Astrocyte (in vitro differentiated cells and primary cell): ENCODE data around the gene ROR2. TPM values are rescaled to one million over a fixed set of nuclear protein-coding genes. Genes with fewer than 3 reads are reported as not detected.
A peak's percentile ranks its signal among the peaks of the same experiment; 100 is the strongest.

Experiments used
- DNase-seq: peaks from one replicate; pipeline ENCODE4 v3.0.0-alpha.2; 2010; ENCODE audit warnings: low read depth
- FAIRE-seq: peaks from 2 replicates; lab custom pipeline; 2011; peaks lifted over from hg19 to GRCh38; lab: Jason Lieb, UNC
- H2AFZ ChIP-seq: 2 replicates; pipeline ENCODE4 v1.6.0; 2012; ENCODE audit warnings: low read depth, low read length, inconsistent platforms
- H3K27ac ChIP-seq: 2 replicates; pipeline ENCODE4 v1.5.1; 2011; ENCODE audit warnings: low read depth, low read length, inconsistent platforms
- H3K27me3 ChIP-seq: 2 replicates; pipeline ENCODE4 v1.6.0; 2011; ENCODE audit warnings: low read length, inconsistent platforms; ENCODE audit not compliant: insufficient read depth
- H3K36me3 ChIP-seq: 2 replicates; pipeline ENCODE4 v1.5.1; 2011; ENCODE audit warnings: low read length, inconsistent platforms; ENCODE audit not compliant: insufficient read depth
- H3K4me1 ChIP-seq: 2 replicates; pipeline ENCODE4 v1.5.1; 2011; ENCODE audit warnings: low read length, inconsistent platforms; ENCODE audit not compliant: insufficient read depth
- H3K4me2 ChIP-seq: 2 replicates; pipeline ENCODE4 v1.6.0; 2012; ENCODE audit warnings: low read length, inconsistent platforms
- H3K4me3 ChIP-seq: 2 replicates; pipeline ENCODE4 v1.5.1; 2011; ENCODE audit warnings: low read depth, mild to moderate bottlenecking, low read length, inconsistent platforms; ENCODE audit not compliant: insufficient read depth
- H3K79me2 ChIP-seq: 2 replicates; pipeline ENCODE4 v1.6.0; 2012; ENCODE audit warnings: mild to moderate bottlenecking, low read length, inconsistent platforms; ENCODE audit not compliant: insufficient read depth
- H3K9ac ChIP-seq: 2 replicates; pipeline ENCODE4 v1.6.0; 2012; ENCODE audit warnings: mild to moderate bottlenecking, low read length, inconsistent platforms
- H3K9me3 ChIP-seq: 2 replicates; pipeline ENCODE4 v1.5.1; 2012; ENCODE audit warnings: low read depth, mild to moderate bottlenecking, low read length, inconsistent platforms; ENCODE audit not compliant: insufficient read depth
- H4K20me1 ChIP-seq: 2 replicates; pipeline ENCODE4 v1.6.0; 2012; ENCODE audit warnings: low read length, inconsistent platforms; ENCODE audit not compliant: insufficient read depth
- H3K27ac Mint-ChIP-seq: one replicate; pipeline ENCODE4 v1.8.0; 2021; ENCODE audit warnings: mild to moderate bottlenecking, mixed read lengths; ENCODE audit not compliant: unreplicated experiment
- H3K27me3 Mint-ChIP-seq: one replicate; pipeline ENCODE4 v1.8.0; 2021; ENCODE audit warnings: low read depth, mixed read lengths; ENCODE audit not compliant: unreplicated experiment
- H3K36me3 Mint-ChIP-seq: one replicate; pipeline ENCODE4 v1.8.0; 2021; ENCODE audit warnings: low read depth, mixed read lengths; ENCODE audit not compliant: unreplicated experiment
- H3K4me1 Mint-ChIP-seq: one replicate; pipeline ENCODE4 v1.8.0; 2021; ENCODE audit warnings: low read depth, mixed read lengths; ENCODE audit not compliant: unreplicated experiment
- H3K4me3 Mint-ChIP-seq: one replicate; pipeline ENCODE4 v1.8.0; 2021; ENCODE audit warnings: mild to moderate bottlenecking, moderate library complexity, mixed read lengths; ENCODE audit not compliant: unreplicated experiment
- H3K9me3 Mint-ChIP-seq: one replicate; pipeline ENCODE4 v1.8.0; 2021; ENCODE audit warnings: mild to moderate bottlenecking, mixed read lengths; ENCODE audit not compliant: unreplicated experiment
- CTCF ChIP-seq: IDR thresholded peaks from 2 replicates; pipeline ENCODE4 v1.5.1; 2011; ENCODE audit warnings: low read depth, mild to moderate bottlenecking, inconsistent platforms, low read length, moderate library complexity; ENCODE audit not compliant: insufficient read depth
- EZH2 ChIP-seq: IDR thresholded peaks from 2 replicates; pipeline ENCODE4 v1.6.1; 2012; ENCODE audit warnings: mild to moderate bottlenecking, low read length, inconsistent platforms; ENCODE audit not compliant: insufficient read depth
- total RNA-seq: library from RNA; stranded (reverse); gene quantifications from 2 replicates; pipeline ENCODE4 v1.2.1, GENCODE V29; 2021

ROR2 gene
- total RNA-seq, 1 donor from 2014 or later, result 4.9 TPM

- Mint-ChIP-seq H3K4me3 (no peak overlapping the region), H3K36me3 (peaks cover 7% of the 10 kb centered on the region), H3K4me1 (peaks cover 32% of the 10 kb centered on the region), H3K27ac (peak overlapping the region; percentile 48), H3K9me3 (peaks cover 1% of the 10 kb centered on the region), H3K27me3 (peaks cover 7% of the 10 kb centered on the region)
- no peak overlapping the region for H3K4me3 ChIP-seq
- no peaks in the 10 kb centered on the region for H4K20me1 ChIP-seq
- no peak for DNase-seq
- no peak for FAIRE-seq
- H2AFZ ChIP-seq, result peak overlapping the region; percentile 37
- peak overlapping the region; percentile 57 for H3K27ac ChIP-seq
- H3K9ac ChIP-seq, result peak overlapping the region; percentile 50
- H3K9me3 ChIP-seq, result no peaks in the 10 kb centered on the region
- peak overlapping the region; percentile 63 for H3K4me2 ChIP-seq
- H3K4me1 ChIP-seq, result peaks cover 6% of the 10 kb centered on the region
- peaks cover 3% of the 10 kb centered on the region for H3K27me3 ChIP-seq
- no peak for TF ChIP-seq CTCF
- TF ChIP-seq EZH2, result no peak
- H3K79me2 ChIP-seq, result no peaks in the 10 kb centered on the region
- no peaks in the 10 kb centered on the region for H3K36me3 ChIP-seq
Observed at GRCh38 chr9:91886414-91887076, 63.5 kb downstream of the ROR2 start.

- Mint-ChIP-seq H3K36me3 (peaks cover 7% of the 10 kb centered on the region), H3K4me3 (no peak overlapping the region), H3K4me1 (peaks cover 31% of the 10 kb centered on the region), H3K9me3 (peaks cover 2% of the 10 kb centered on the region), H3K27ac (no peak overlapping the region), H3K27me3 (peaks cover 7% of the 10 kb centered on the region)
- Histone ChIP-seq H3K4me1 (peaks cover 6% of the 10 kb centered on the region), H3K27ac (no peak overlapping the region), H2AFZ (peak overlapping the region; percentile 37), H3K4me2 (peak overlapping the region; percentile 63), H3K4me3 (no peak overlapping the region), H3K79me2 (no peaks in the 10 kb centered on the region), H3K9ac (peak overlapping the region; percentile 50), H3K9me3 (no peaks in the 10 kb centered on the region), H3K27me3 (peaks cover 3% of the 10 kb centered on the region), H4K20me1 (no peaks in the 10 kb centered on the region), H3K36me3 (no peaks in the 10 kb centered on the region)
- DNase-seq (no peak), FAIRE-seq (no peak)
- TF ChIP-seq CTCF, result no peak
- no peak for TF ChIP-seq EZH2
Observed at GRCh38 chr9:91885746-91886413, 64.1 kb downstream of the ROR2 start.
